ENCODE measurements around the gene ATXN7L2. TPM values are rescaled to one million over a fixed set of nuclear protein-coding genes. Genes with fewer than 3 reads are reported as not detected.

Gene ATXN7L2
- total and polyA plus RNA-seq, 7 donors = 4.4 to 14.1 (median 5.2) TPM

GRCh38 chr1:109495738-109496137 is 12.0 kb downstream of the ATXN7L2 start:
- peaks cover 0 to 60% of the 10 kb centered on the region in 2 donors for H3K36me3 ChIP-seq (ENCODE audit: insufficient read depth in 1 of 2, low read depth in 1 of 2)

GRCh38 chr1:109497449-109498160 is 13.9 kb downstream of the ATXN7L2 start:
- intact Hi-C loops (cut with DNase I) = loop anchor here (1.0 to 2.0 kb wide), 2 partner anchors 33 to 35 kb away; no protein-coding TSS in a partner anchor
- DNase-seq = no peak
- no peaks in the 10 kb centered on the region for H3K27me3 ChIP-seq (ENCODE audit: insufficient read depth in 3 of 3, low read length in 2 of 3)
- WGBS, 3 donors = 51 to 58% (median 55%) methylated on average over 9 of the region's 9 CpGs
- H3K27ac ChIP-seq = peak overlapping the region; percentile 65
- peaks cover 0 to 50% of the 10 kb centered on the region in 2 donors for H3K36me3 ChIP-seq (ENCODE audit: insufficient read depth in 1 of 2, low read depth in 1 of 2)
- peaks cover 32% of the 10 kb centered on the region for H3K4me1 ChIP-seq
- no peak for TF ChIP-seq CTCF (IDR thresholded peaks at IDR 0.05)
- no peak for ATAC-seq
- no peaks in the 10 kb centered on the region for H3K9me3 ChIP-seq
- no peak overlapping the region for H3K4me3 ChIP-seq

More at GRCh38 chr1:109495738-109496137, 12.0 kb downstream of the ATXN7L2 start:
- DNase-seq = no peak
- intact Hi-C loops (cut with DNase I) = loop anchor here in 1 of 2 donors (2.0 kb wide), 1 partner anchor 35 kb away; no protein-coding TSS in a partner anchor
- no peak for TF ChIP-seq CTCF (IDR thresholded peaks at IDR 0.05)
- 87 to 91% (median 88%) methylated on average over 7 of the region's 7 CpGs for WGBS, 3 donors
- Histone ChIP-seq H3K4me1 (peaks cover 36% of the 10 kb centered on the region), H3K4me3 (no peak overlapping the region), H3K9me3 (no peaks in the 10 kb centered on the region), H3K27me3 (ENCODE audit: insufficient read depth in 3 of 3, low read length in 2 of 3) (no peaks in the 10 kb centered on the region), H3K27ac (no peak overlapping the region)
- no peak for ATAC-seq

- intact Hi-C loops (cut with DNase I) = loop anchor here in 1 of 2 donors (1.0 kb wide), 1 partner anchor 34 kb away; no protein-coding TSS in a partner anchor
- Histone ChIP-seq H3K27ac (peak overlapping the region; percentile 65), H3K4me1 (peaks cover 27% of the 10 kb centered on the region), H3K4me3 (no peak overlapping the region), H3K27me3 (ENCODE audit: insufficient read depth in 3 of 3, low read length in 2 of 3) (no peaks in the 10 kb centered on the region), H3K9me3 (no peaks in the 10 kb centered on the region), H3K36me3 (ENCODE audit: insufficient read depth in 1 of 2, low read depth in 1 of 2) (peaks cover 0 to 46% of the 10 kb centered on the region in 2 donors)
- peak; percentile 50 to 78 (median 61) for ATAC-seq
- peak; percentile 73 for TF ChIP-seq CTCF (IDR thresholded peaks at IDR 0.05)
- whole genome bisulfite sequencing, 3 donors = 45 to 55% (median 54%) methylated on average over 11 to 12 of the region's 12 CpGs
- no peak for DNase-seq
These were observed 14.6 kb downstream of the ATXN7L2 start for GRCh38 chr1:109498161-109498801.

- intact Hi-C loops (cut with DNase I) = no loop called here
- ATAC-seq = no peak
- WGBS, 3 donors = 54 to 67% (median 54%) methylated on average over 7 of the region's 7 CpGs
These were observed 15.4 kb downstream of the ATXN7L2 start for GRCh38 chr1:109499081-109499480.

More at GRCh38 chr1:109499081-109499480, 15.4 kb downstream of the ATXN7L2 start:
- no peaks in the 10 kb centered on the region for H3K9me3 ChIP-seq
- no peak for DNase-seq
- no peaks in the 10 kb centered on the region for H3K27me3 ChIP-seq (ENCODE audit: insufficient read depth in 3 of 3, low read length in 2 of 3)
- no peak for TF ChIP-seq CTCF (IDR thresholded peaks at IDR 0.05)
- H3K4me3 ChIP-seq = no peak overlapping the region
- H3K27ac ChIP-seq = peak overlapping the region; percentile 65
- peaks cover 23% of the 10 kb centered on the region for H3K4me1 ChIP-seq
- H3K36me3 ChIP-seq (ENCODE audit: insufficient read depth in 1 of 2, low read depth in 1 of 2) = peaks cover 0 to 46% of the 10 kb centered on the region in 2 donors

Measured in psoas muscle (tissue), 8 donors.